ENCODE results near the gene WDR91. TPM values are rescaled to one million over a fixed set of nuclear protein-coding genes. Genes with fewer than 3 reads are reported as not detected.
A peak's percentile ranks its signal among the peaks of the same experiment; 100 is the strongest.

WDR91 gene
- total RNA-seq, 5 donors from 2014 or later (not counting 1 experiment from before 2014, with no cell fraction given): 28.1 to 41.2 (median 37.6) TPM

DNA sequence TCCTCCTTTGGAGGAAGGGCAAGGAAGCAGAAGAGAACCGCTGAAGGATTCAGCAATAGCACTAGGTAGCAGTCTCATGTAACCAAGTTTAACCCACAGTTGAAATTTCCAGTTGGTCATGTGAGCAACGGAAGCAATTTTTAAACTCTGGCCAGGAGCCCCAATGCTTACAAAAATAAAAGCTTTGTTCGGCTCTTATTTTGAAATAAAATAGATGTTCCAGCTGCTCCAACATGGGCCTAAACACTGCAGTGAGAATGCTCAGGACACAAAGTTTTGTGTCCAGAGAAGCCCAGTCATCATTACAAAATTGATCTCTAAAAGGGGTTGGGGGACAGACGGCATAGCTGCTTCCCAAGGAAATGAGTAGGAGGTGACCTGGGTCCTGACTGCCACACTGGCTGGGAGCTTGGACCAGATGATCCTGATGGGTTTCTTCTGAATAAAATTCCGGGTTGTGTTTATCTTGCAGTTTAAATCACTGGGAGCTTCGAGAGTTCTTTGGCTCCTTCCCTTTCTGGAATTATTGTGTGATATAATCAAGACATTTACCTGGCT lies 63.9 kb downstream of the WDR91 start:
- Mint-ChIP-seq H3K27me3 (no peaks in the 10 kb centered on the region), H3K4me3 (peak overlapping the region; percentile 85 to 89 (median 88)), H3K27ac (peak overlapping the region; percentile 96 to 97), H3K4me1 (peaks cover 59 to 76% (median 62%) of the 10 kb centered on the region in 3 donors), H3K36me3 (peaks cover 21% of the 10 kb centered on the region), H3K9me3 (no peaks in the 10 kb centered on the region)
- H3K27ac ChIP-seq (ENCODE audit: low read length): peak overlapping the region; percentile 95
- peaks cover 0 to 11% of the 10 kb centered on the region in 2 donors for H3K36me3 ChIP-seq (ENCODE audit: control insufficient read depth in 2 of 2, extremely low read depth in 1 of 2, insufficient read depth in 1 of 2, low read length in 1 of 2)
- 6% methylated on average over 4 of the region's 6 CpGs for WGBS (ENCODE audit: insufficient coverage)
- peak; percentile 9 to 18 (median 16) for ATAC-seq (replicated peaks in 1 of 4)
- ChIA-PET POLR2A (interaction anchor here (0.8 to 1.8 kb wide), 10 partner anchors 13 to 514 kb away, joined by 3 to 26 read pairs (median 4); partner anchors contain the start of genes AGBL3 (in 1 of the 2) and CYREN (in 1 of the 2)), CTCF (interaction anchor here (0.6 to 3.1 kb wide), 12 partner anchors 14 to 501 kb away, joined by 3 to 47 read pairs (median 6); partner anchors contain the start of genes AGBL3 (in 1 of the 2), CYREN (in 1 of the 2) and WDR91 (in 1 of the 2))
- no peaks in the 10 kb centered on the region for H3K9me3 ChIP-seq
- DNase-seq: peak in 6 of 35 experiments; percentile 22 to 56 (median 30)
- peaks cover 24% of the 10 kb centered on the region in 2 experiments for H3K4me1 ChIP-seq (ENCODE audit: control insufficient read depth in 1 of 2, extremely low read depth in 1 of 2, insufficient read depth in 2 of 2, low read length in 2 of 2)
- peak overlapping the region; percentile 60 to 90 for H3K4me3 ChIP-seq (ENCODE audit: control insufficient read depth in 1 of 2, extremely low read depth in 1 of 2, low read length in 1 of 2)
- no peaks in the 10 kb centered on the region for H3K27me3 ChIP-seq (replicated peaks in 1 of 2; ENCODE audit: control insufficient read depth in 2 of 2, extremely low read depth in 1 of 2, insufficient read depth in 2 of 2, low read length in 1 of 2)

DNA sequence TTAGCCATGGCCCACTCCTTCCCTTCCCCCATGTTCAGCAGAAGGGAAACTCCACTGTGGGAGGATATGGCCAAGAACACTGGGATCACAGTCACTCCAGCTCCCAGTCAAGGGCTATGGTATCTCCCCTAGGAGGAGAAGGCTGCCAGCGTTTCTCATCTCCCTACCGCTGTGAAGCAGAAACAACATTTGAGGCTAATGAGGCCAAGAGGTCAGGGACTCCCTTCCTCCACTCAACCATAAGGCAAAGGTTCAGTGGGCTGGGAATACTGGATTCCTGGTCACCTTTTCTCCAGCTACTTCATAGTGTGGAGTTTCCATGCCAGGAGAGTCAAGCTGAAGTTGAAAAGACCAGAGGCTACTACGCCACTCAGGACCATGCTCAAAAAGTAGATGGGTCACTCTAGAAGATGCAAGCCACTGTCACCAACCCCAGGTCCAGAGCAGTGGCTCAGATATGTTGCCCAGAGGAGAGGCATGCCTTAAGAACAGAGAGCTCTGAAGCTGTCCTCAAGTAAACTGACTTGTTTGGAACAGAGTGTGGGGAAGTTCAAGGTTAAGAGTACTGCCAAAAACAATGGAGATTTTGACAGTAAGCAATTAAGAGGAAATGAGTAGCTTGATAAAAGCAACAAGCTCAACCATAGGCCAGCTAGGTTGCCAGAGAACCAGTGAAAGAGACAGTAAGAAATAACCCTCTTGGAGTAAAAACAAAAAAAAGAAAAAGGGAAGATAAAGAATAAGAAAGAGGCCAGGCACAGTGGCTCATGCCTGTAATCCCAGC lies 67.2 kb downstream of the WDR91 start:
- Mint-ChIP-seq H3K4me3 (peak overlapping the region in 1 of 3 donors; percentile 9), H3K36me3 (peaks cover 26% of the 10 kb centered on the region), H3K27ac (peak overlapping the region in 1 of 2 donors; percentile 49), H3K4me1 (peaks cover 28 to 48% (median 31%) of the 10 kb centered on the region in 3 donors), H3K9me3 (peaks cover 5 to 22% (median 6%) of the 10 kb centered on the region in 3 donors), H3K27me3 (no peaks in the 10 kb centered on the region)
- Histone ChIP-seq H3K27ac (ENCODE audit: low read length) (no peak overlapping the region), H3K9me3 (no peaks in the 10 kb centered on the region), H3K27me3 (replicated peaks in 1 of 2; ENCODE audit: control insufficient read depth in 2 of 2, extremely low read depth in 1 of 2, insufficient read depth in 2 of 2, low read length in 1 of 2) (no peaks in the 10 kb centered on the region), H3K36me3 (ENCODE audit: control insufficient read depth in 2 of 2, extremely low read depth in 1 of 2, insufficient read depth in 1 of 2, low read length in 1 of 2) (no peaks in the 10 kb centered on the region), H3K4me3 (ENCODE audit: control insufficient read depth in 1 of 2, extremely low read depth in 1 of 2, low read length in 1 of 2) (no peak overlapping the region), H3K4me1 (ENCODE audit: control insufficient read depth in 1 of 2, extremely low read depth in 1 of 2, insufficient read depth in 2 of 2, low read length in 2 of 2) (peaks cover 10 to 19% of the 10 kb centered on the region in 2 experiments)
- ATAC-seq (replicated peaks in 1 of 4): no peak
- ChIA-PET POLR2A (interaction anchor here (0.6 to 0.7 kb wide), 3 partner anchors 16 to 1463 kb away, joined by 3 to 13 read pairs (median 3); no protein-coding TSS in a partner anchor), CTCF (no interaction called here)
- WGBS (ENCODE audit: insufficient coverage): 93% methylated on average over 1 of the region's 3 CpGs
- DNase-seq: no peak

Other genes with a start within 250 kb of the WDR91 start
- gene AGBL3, start 225.0 kb downstream of the WDR91 start, total RNA-seq: 1 to 10 TPM; 2.5 to 6.7 (median 3.5) TPM
- gene TMEM140, start 63.5 kb downstream of the WDR91 start, total RNA-seq: 10 to 100 TPM; 20.7 to 32.7 (median 25.8) TPM
- 10 to 100 TPM; 24.3 to 46.4 (median 44.6) TPM for gene CYREN, start 40.8 kb downstream of the WDR91 start, total RNA-seq
- not detected for gene STRA8, start 22.3 kb upstream of the WDR91 start, total RNA-seq

Data from T-cell (primary cell).